CD1c-positive myeloid dendritic cell (primary cell): ENCODE measurements around the gene CD1D.
"Not testable (repeated sequence)": the region's sequence is repeated elsewhere in the genome, so short reads cannot be mapped to it uniquely, and the experiment has no call there.

Experiments
- DNase-seq: peaks from one replicate; pipeline ENCODE4 v3.0.0-alpha.2; 2016; ENCODE audit errors: extremely low spot score

Gene CD1D

DNA sequence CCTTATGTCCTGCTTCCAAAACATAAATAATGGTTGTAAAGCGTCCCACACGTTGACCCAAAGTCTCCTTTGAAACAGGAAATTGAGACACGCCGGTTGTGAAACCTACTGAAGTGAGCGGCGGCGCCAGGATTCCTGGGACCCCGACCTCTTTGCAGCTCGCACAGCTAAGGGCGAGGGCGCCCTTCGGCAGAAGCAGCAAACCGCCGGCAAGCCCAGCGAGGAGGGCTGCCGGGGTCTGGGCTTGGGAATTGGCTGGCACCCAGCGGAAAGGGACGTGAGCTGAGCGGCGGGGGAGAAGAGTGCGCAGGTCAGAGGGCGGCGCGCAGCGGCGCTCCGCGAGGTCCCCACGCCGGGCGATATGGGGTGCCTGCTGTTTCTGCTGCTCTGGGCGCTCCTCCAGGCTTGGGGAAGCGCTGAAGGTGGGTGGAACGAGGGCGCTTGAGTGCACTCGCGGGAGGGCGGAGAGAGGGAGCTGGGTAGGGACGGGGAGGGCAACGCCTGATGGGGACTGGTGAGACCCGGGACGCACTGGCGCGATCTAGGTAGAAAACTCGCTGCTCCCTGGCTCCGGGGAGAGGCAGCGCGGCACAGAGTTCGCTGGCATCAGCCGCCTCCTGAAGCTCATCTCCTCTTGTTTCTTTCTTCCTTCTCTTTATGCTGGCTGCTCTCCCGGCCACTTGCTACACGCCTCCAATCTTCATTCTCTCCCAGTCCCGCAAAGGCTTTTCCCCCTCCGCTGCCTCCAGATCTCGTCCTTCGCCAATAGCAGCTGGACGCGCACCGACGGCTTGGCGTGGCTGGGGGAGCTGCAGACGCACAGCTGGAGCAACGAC is at the start of gene CD1D:
Gene CD1D, plus strand, starts transcription at position 155 of the 836 bp plus-strand sequence. Its CDS starts 207 bp downstream, at position 362.
- peak; percentile 71 for DNase-seq

DNA sequence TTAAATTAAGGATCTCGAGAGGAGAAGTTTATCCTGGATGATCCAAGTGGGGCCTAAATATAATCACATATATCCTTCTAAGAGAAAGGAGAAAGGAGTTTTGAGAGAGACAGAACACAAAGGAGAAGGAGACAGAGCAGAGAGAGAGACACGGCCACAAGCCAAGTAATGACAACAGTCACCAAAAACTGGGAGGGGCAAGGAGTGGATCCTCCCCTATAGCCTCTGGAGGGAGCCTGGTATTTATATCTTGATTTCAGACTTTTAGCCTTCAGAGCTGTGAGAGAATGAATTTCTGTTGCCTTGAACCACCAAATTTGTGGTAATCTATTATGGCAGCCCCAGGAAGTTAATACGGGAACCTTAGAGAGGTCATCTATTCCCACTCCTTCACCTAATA is 49.5 kb upstream of the CD1D start:
- DNase-seq = no peak

DNA sequence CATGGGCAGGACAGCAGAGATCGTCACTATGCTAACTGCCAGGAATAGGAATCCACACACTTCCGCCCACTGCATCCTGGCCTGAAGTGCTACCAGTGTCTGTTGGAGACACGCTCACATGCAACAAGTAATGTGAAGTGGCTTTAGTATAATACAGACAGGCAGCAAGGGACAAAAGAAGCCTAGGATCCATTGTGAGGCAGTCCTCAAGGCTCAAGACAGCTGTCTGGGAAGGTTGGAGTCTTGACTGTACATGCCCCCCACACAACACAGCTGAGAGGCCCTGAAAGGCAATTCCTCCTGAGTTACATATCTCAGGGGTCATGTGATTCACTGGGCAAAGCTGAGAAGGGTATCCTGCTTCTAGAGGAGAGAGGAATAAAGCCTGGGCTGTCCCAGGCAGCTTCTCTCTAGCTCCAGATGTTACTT is 39.9 kb upstream of the CD1D start:
- no peak for DNase-seq

DNA sequence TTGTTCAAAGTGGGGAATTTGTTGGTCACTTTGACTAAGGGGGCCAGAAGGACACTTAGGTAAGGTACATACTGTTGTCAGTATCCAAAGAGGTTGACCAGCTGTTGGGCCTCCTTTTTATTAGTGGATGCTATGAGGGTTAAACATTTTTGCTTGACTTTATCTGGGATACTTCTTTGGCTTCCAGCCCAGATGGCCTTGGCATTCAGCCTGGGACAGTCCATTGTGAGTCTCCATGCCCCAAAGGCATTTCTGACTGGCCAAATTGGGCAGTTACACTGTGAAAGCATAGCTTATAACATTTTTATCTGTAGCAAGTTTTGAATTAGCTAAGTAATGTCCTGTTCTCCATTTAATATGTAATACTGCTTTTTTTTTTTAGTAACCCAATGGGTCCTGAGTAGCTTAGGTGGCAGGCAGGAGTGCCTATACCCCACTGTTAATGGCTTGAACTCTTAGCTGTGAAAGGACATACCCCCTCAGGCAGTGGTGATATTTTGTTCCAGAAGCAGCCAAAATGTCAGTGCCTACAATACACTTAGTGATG is 35.4 kb upstream of the CD1D start:
- DNase-seq = no peak

DNA sequence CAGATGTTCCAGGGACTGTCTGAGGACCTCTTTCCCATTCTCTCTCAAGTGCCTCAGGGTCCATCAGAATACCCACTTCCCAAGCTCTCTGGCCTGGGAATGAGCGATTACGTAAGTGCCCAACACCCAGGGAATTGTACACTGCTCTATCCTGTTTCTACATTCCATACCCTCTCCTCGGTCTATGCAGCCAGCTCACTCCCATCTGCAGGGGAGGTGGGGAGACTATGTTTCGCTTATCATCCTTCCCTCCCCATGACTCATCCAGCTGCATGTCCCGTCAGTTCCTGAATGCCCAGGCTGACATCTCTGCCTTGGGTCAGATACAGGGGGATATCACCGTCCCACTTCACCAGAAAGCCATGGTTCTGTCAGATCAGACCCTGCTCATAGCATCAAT is 34.5 kb upstream of the CD1D start:
- no peak for DNase-seq

DNA sequence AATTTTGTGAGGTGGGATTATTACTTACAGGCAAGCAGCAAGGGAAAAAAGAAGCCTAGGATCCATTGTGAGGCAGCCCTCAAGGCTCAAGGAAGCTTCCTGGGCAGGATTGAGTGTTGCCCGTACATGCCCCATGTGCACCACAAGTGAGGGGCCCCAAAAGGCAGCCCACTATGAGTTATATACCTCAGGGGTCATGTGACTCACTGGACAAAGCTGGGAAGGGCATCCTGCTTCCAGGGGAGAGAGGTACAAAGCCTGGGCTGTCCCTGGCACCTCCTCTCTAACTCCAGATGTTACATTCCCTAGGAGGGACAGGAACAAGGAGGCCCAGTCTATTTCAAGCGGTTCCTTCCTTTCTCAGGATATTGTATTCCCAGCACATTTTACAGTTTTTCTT is 34.0 kb upstream of the CD1D start:
- no peak for DNase-seq

DNA sequence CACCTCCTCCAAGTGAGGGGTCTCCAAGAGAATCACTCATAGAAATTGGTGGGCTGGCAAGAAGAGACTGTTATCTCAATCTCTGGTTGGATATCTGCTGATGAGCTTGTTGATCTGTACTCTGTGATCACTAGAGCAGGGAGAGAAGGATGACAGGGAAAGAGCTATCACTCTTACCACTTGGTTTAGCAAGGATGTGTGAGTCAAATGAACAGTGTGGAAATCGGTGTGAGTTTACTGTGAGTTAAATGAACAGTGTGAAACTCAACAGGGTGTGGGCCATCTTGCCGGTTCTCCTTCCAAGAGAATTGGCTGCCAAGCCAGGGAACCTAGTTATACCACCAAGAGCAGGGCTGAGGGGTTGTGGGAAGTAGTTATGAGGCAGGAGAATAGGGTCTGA is 33.3 kb upstream of the CD1D start:
- peak; percentile 25 for DNase-seq

DNA sequence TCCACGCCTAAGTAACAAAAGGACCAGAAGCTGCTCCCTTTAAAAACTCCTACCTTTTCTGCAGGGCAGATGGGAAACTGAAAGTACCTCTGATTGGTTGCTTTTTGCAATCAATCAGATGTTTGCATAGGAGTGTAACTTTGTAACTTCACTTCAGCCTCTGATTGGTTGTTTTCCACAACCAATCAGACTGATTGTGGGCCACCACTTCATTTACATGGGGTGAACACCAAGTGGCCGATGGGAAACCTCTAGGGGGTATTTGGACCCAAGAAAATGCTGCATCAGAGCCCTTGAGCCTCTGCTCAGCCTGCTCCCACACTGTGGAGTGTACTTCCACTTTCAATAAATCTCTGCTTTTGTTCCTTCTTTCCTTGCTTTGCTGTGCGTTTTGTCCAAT is 32.8 kb upstream of the CD1D start:
- DNase-seq = peak; percentile 78

DNA sequence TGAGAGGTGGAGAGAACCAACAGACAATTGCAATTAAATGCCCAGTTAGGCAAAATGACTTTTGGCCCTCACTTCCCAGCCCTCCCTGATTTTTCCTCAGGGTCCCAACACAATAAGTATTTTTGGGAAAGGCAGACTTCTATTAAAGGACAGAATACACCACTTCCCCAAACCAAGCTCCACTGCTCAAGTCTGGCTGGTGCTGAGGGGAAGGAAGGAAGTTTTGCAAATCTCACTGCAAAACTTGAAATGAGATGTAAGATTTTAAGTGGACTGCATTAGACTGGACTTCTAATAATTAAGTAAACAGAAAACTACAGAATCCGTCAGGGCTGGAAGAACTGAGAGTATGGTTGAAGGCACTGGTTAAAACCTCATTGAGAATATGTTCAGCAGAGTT is 32.2 kb upstream of the CD1D start:
- DNase-seq = peak; percentile 62

DNA sequence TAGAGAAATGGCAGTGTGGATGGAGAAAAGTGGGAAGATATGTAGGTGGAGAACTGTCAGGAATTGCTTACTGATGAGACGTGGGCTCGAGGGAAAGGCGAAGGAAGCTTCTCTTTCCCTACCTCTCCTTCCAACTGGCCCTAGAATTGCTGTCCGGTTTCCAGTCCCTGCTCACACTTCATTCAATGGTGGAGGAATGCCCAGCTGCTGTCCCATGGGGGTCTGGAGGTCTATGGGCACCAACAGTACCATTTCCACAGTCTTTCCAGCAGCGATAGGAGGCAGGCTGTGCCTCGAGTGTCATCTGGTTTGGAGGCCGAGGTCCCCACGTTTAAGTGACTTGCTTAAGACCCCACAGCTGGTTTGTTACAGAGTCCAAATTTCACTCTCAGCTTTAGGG is 31.5 kb upstream of the CD1D start:
- DNase-seq = no peak

DNA sequence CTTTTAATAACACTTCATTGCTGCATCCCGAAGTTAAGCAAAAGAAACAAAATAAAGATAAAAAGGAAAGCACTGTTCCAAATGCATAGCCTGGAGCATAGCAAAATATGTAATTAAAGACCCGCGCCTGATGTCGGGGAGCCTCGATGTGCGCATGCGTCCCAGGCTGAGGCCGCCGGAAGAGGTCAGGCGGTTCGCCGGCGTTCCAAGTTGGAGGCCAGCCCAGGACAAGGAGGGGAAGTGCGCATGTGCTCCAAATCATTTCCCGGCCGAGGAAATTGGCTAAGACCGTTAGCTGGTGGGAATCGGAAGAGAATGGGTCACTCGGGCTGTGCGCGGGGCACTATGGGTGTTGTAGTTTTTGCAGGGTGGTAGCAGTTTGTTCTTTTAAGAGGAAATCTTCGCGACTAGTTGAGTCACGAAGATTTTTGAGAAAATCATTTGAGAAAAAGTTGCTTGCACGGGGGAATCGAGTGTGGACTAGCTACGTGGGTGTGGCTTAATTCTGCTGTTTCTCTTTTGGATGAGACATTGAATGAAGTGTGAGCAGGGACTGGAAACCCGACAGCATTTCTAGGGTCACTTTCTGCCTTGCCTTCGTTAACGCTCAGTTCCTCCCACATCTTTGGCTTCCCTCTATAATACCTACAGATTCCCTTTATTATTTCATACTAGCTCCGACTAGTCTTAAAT is 31.0 kb upstream of the CD1D start:
- DNase-seq = peak; percentile 94

DNA sequence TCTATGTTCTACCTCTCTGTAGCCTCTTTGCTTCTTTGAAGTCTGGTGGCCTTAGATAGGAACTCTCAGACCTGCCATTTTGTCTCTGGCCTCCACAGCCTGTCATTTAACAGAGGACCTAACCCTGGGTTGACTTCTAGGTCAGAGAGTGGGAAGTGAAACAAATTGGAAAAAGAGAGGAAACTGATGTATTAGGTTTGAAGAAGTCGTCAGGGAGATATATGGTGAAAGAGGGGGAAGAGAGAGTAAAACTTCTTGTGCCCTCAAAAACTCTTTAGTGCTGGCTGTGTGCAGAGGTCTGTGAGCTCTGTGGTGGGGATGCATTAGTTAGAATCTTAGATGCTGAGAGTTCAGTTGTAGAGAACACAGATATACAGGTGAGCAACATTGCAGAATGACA is 30.2 kb upstream of the CD1D start:
- peak; percentile 88 for DNase-seq

DNA sequence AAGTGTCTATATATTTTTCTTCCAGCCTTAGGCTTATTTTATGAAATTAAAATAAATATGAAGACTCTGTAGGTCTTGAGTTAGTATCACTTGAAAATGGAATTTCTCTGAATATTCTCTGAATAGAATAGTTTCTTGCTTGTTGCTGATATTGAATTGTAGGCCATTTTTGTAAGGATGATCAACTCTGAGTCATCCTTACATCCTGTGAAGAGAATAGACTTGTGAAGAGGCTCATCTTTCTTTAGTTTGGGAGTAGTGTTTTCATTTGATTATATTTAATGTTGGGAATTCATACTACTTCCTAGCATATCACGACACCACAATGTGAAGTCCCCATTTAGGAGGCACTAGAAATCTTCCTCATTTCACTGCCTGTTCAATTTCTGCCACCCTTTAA is 27.5 kb upstream of the CD1D start:
- no peak for DNase-seq

DNA sequence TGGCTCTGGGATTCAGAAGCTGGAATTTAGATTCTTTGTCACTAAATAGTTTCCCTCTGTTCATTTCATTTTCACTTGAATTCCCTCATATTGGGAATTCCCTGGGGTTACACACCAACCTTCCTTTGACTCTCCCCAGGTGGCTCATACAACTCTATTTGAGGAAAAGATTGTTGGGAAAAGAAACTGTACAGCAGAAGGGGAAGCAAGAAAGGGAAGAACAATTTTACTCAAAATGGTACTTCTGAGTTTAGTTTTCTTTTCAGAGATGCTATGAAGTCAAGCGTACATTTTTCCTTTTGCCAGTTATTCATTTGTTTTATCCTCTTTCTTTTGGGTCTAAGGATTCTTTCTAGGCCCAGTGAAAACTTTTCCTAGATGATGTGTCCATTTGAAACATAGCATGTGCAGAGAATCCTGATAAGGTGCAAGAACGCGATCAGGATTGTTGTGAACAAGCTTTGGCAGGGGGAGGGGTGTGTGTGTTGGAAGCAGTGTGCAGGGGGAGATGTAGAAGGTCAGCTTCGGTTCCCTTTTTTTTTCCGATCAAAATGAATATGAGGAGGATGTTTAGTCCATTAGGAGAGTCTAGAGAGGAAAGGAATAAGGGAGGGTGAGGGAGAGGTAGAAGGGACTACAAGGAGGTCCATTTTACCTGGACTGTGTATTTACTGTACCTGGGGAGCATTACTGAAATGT is 26.8 kb upstream of the CD1D start:
- DNase-seq = peak; percentile 62

DNA sequence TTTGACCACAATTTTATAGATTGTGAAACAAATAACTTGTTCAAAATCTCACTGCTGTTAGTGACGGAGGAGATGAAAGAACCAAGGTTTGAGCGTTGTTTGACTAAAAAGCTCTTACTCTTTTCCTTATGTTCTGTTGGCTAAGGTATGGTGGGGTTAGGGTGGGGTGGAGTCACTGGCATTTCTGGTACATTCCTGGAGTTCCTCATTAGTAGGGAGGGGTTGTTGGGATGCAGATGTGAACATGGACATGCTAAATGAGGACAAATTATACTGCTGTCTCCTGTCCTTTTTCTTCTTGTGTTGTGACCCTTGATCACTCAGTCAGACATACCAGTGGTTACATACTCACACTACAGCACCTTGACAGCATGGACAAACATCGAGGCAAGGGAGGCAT is 26.2 kb upstream of the CD1D start:
- DNase-seq = no peak

DNA sequence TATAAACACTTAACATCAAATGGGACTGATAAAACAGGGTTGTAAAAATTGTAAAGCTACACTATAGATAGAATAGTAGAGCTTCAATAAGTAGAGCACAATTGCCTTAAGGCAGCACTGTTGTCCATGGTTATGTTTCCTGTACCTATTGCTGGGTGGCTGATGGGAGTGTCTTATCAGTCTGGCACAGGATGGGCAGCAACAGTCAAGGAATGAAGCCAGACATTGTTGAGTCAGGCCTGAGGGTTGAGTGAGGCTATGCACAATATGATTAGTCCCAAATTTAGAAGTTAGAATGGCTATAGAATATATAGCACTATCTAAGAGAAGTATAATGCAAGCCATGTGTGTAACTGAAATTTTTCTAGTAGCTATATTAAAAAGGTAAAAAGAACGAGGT is 25.0 kb upstream of the CD1D start:
- DNase-seq = no peak

DNA sequence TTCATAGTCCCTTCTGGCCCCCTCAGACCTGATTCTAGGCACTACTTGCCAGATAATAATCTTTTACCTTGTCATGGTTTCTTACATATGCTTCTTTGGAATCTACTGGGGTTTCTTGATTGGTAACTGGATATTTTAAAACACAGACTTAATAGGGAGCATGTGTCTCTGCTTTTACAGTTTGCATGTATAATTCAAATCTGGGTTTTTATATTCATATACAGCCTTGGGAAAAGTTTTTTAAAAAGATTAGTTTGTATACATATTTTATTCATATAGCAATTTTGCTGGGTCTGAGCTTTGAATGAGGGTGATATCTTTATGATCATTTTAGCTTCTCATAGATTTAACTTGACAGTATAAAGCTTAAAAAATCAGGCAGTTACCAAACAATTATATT is 21.1 kb upstream of the CD1D start:
- no peak for DNase-seq

DNA sequence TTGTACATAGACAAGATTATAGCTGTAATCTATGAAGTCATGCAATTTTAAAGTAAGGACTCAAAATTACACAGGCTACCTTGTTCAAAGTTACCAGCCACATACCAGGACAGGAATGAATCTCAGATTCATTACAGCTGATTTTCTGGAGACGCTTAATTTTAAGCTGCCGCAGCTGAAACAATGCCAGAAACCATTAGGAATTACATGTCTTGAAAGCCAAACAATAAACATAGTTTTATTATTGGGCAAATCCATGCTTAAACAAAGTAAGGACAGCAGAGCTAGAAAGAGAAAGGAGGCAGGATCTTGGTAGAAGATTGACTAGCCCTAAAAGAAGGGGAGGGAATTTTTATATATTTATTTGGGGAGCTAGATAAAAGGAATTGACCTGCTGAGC is 19.2 kb upstream of the CD1D start:
- no peak for DNase-seq

DNA sequence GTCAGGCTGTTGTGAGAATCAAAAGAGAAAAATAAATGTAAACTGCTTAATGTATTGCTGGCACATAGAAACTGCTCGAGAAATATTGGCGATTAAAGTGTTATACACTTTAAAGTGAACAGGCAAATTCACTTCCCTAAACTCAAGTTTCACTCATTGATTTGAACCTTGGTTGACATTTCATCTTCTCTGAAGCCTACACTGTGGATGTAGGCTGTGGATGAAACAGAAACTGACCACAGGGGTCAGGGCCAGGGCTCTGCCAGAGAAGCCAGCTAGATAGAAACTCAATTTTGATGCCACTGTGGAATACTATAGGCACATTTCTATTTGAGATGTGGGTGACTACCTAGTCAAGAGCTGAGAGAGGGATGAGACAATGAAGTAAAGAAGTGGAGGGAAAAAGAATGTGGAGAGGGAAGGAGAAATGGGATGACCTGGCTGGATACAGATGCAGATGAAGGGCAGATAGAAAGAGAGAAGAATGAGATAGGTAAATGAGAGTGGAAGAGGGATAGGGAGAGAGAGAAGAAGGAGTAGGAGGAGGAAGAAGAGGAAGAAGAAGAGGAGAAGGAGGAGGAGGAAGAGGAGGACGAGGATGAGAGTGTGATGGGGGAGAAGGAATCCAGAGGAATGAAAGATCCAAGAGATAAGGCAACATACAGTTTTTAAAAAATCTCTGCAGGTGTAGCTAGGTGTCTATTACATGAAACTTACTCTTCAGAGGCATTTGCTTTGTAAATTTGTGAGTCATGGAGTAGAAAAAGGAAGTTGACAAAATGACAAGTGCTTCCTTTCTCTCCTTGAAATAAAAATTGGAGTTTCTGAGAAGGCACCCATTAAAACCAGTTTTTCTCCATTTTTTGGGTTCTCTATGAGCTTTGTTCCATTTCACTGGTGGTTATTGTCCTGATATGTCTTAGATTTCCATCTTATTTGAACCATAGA is 17.4 kb upstream of the CD1D start:
- DNase-seq = peak; percentile 79

DNA sequence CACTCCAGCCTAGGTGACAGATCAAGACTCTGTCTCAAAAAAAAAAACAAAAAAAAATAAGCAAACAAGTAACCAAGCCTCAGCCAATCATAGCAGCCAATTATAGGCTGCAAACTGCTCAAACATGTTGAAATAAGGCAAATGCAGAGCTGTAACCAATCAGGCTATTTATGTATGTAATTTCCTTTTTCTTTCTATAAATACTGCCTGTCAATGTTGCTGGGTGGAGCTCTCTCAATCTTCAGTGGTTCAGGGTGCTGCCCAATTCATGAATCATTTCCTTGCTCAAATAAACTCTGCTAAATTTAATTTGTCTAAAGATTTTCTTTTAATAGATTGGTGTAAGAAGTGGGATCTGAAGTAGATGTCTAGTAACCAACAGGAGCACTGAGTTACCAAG is 11.6 kb upstream of the CD1D start:
- DNase-seq = no peak

DNA sequence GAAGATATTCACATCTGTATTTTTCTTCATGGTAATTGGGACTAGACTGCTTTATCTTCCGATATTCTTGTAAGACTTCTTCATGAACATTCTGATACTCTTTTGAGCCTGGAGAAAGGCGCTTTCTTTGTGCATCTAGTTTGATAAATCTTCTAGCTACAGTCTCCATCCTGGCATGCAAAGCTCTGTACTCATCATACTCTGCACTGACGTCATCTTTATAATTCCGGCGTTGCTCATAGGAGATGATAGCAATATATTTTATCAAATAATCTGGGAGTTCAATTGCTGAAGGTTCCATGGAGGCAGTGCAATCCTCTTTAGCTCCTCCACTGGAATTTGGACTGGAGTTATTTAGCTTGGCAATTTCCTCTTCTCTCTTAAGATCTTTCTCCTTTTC is 4.8 kb upstream of the CD1D start:
- DNase-seq = not testable (repeated sequence)
